ENCODE results near the gene ZNF337. TPM values are rescaled to one million over a fixed set of nuclear protein-coding genes. Genes with fewer than 3 reads are reported as not detected.
"Not testable (repeated sequence)": the region's sequence is repeated elsewhere in the genome, so short reads cannot be mapped to it uniquely, and the experiment has no call there.

Gene ZNF337
- total and polyA plus RNA-seq, 10 of the 15 experiments (the other 5 are each of a cell fraction or from before 2014, with no cell fraction given) = 0.60 to 16.8 (median 9.1) TPM

GRCh38 chr20:25659999-25660398, 36.7 kb downstream of the ZNF337 start (continued):
- no peak for TF ChIP-seq BCLAF1 (IDR thresholded peaks at IDR 0.05)
- no peak for TF ChIP-seq NBN (IDR thresholded peaks at IDR 0.05)
- no peak for TF ChIP-seq HDAC2 (IDR thresholded peaks at IDR 0.05)
- TF ChIP-seq NR2C1 (IDR thresholded peaks at IDR 0.05) = no peak

GRCh38 chr20:25654487-25654886, 42.2 kb downstream of the ZNF337 start:
- Histone ChIP-seq H3K9ac (ENCODE audit: control insufficient read depth, insufficient read depth, low read length) (no peak overlapping the region), H3K4me2 (ENCODE audit: control insufficient read depth, insufficient read depth) (no peak overlapping the region), H3K4me1 (ENCODE audit: control insufficient read depth, insufficient read depth, low read length) (no peaks in the 10 kb centered on the region), H4K20me1 (ENCODE audit: control insufficient read depth, insufficient read depth) (no peaks in the 10 kb centered on the region), H3K27ac (ENCODE audit: control insufficient read depth, insufficient read depth) (no peak overlapping the region), H3K79me2 (ENCODE audit: control insufficient read depth, insufficient read depth, low read length) (no peaks in the 10 kb centered on the region), H3K9me3 (replicated peaks; ENCODE audit: control insufficient read depth, insufficient read depth, low read length) (no peaks in the 10 kb centered on the region), H3K4me3 (no peak overlapping the region), H2AFZ (ENCODE audit: control insufficient read depth, low read depth, low read length) (no peak overlapping the region), H3K36me3 (ENCODE audit: control insufficient read depth in 2 of 2, insufficient read depth in 2 of 2, low read length in 1 of 2) (no peaks in the 10 kb centered on the region), H3K27me3 (replicated peaks in 1 of 2; ENCODE audit: control insufficient read depth in 2 of 2, insufficient read depth in 2 of 2, low read length in 1 of 2) (no peaks in the 10 kb centered on the region)
- intact Hi-C loops (cut with micrococcal nuclease; ENCODE audit: unreplicated experiment) (no loop called here), in situ Hi-C loops (cut with MboI) (no loop called here)
- RAD21 ChIA-PET (ENCODE audit: unreplicated experiment) = no interaction called here
- TF ChIP-seq HCFC1 (IDR thresholded peaks at IDR 0.05; ENCODE audit: low read length) (no peak), STAT1 (conservative IDR thresholded peaks at IDR 0.05) (no peak), KLF5 (IDR thresholded peaks at IDR 0.05; ENCODE audit: partially characterized antibody) (no peak), IRF5 (IDR thresholded peaks at IDR 0.05; ENCODE audit: borderline replicate concordance) (no peak), TARDBP (IDR thresholded peaks at IDR 0.05; ENCODE audit: borderline replicate concordance) (no peak)
- FAIRE-seq = no peak
- CTCF ChIA-PET = no interaction called here
- POLR2A ChIA-PET = no interaction called here
- DNase-seq (ENCODE audit: low read depth, low spot score) = no peak
- no TSS peak for BruUV-seq (replicated peaks)
- no peak for ATAC-seq
- SMC1A ChIA-PET (ENCODE audit: uncharacterized antibody, unreplicated experiment) = no interaction called here

GRCh38 chr20:25652866-25653265, 43.8 kb downstream of the ZNF337 start:
- CTCF ChIA-PET; H3K4me2 ChIP-seq (ENCODE audit: control insufficient read depth, insufficient read depth); H4K20me1 ChIP-seq (ENCODE audit: control insufficient read depth, insufficient read depth); POLR2A ChIA-PET; H3K36me3 ChIP-seq (ENCODE audit: control insufficient read depth in 2 of 2, insufficient read depth in 2 of 2, low read length in 1 of 2); intact Hi-C loops (cut with micrococcal nuclease; ENCODE audit: unreplicated experiment); DNase-seq (ENCODE audit: low read depth, low spot score); H3K27me3 ChIP-seq (replicated peaks in 1 of 2; ENCODE audit: control insufficient read depth in 2 of 2, insufficient read depth in 2 of 2, low read length in 1 of 2); SMC1A ChIA-PET (ENCODE audit: uncharacterized antibody, unreplicated experiment); H2AFZ ChIP-seq (ENCODE audit: control insufficient read depth, low read depth, low read length); H3K79me2 ChIP-seq (ENCODE audit: control insufficient read depth, insufficient read depth, low read length); BruUV-seq (replicated peaks); H3K9ac ChIP-seq (ENCODE audit: control insufficient read depth, insufficient read depth, low read length); FAIRE-seq; H3K27ac ChIP-seq (ENCODE audit: control insufficient read depth, insufficient read depth); H3K4me1 ChIP-seq (ENCODE audit: control insufficient read depth, insufficient read depth, low read length); RAD21 ChIA-PET (ENCODE audit: unreplicated experiment); in situ Hi-C loops (cut with MboI); H3K9me3 ChIP-seq (replicated peaks; ENCODE audit: control insufficient read depth, insufficient read depth, low read length); ATAC-seq; H3K4me3 ChIP-seq: not testable (repeated sequence)
- WGBS (ENCODE audit: insufficient coverage, insufficient replicate concordance, low lambda C conversion rate, missing lambda C conversion rate) = 91% methylated on average over 4 of the region's 4 CpGs
